GM12878 (cell line): ENCODE data around the gene CFAP74. TPM values are rescaled to one million over a fixed set of nuclear protein-coding genes. Genes with fewer than 3 reads are reported as not detected.

ENCODE experiments used
- ATAC-seq: fragments of 200-7000 bp; cut with Tn5 transposase; 3 replicates; pipeline ENCODE4 v1.9.1; 2020; ENCODE audit warnings: mild to moderate bottlenecking, moderate library complexity
- BruUV-seq: library from RNA; stranded (reverse); fragments of 400-500 nt; replicated peaks from 2 replicates; lab custom pipeline; 2021; lab: Mats Ljungman, UMichigan
- CTCF ChIA-PET: fragments of 300-600 bp; sonication (Branson Sonifier 250); formaldehyde crosslinking; extraction: SDS; loops from one replicate; lab custom pipeline; 2021; ENCODE audit warnings: inconsistent platforms; lab: Yijun Ruan, JAX
- POLR2A ChIA-PET: fragments of 350-600 bp; formaldehyde crosslinking; extraction: SDS; loops from one replicate; lab custom pipeline; 2021; ENCODE audit warnings: inconsistent platforms; lab: Charles Lee
- RAD21 ChIA-PET: fragments of 300-600 bp; sonication (Branson Sonifier 250); formaldehyde crosslinking; loops from one replicate; lab custom pipeline; 2023; ENCODE audit warnings: antibody characterized with exemption; ENCODE audit not compliant: unreplicated experiment; lab: Charles Lee
- SMC1A ChIA-PET: fragments of 300-600 bp; sonication (Branson Sonifier 250); formaldehyde crosslinking; loops from one replicate; lab custom pipeline; 2023; ENCODE audit not compliant: unreplicated experiment, uncharacterized antibody; lab: Charles Lee
- DNase-seq: peaks from one replicate; pipeline ENCODE4 v3.0.0-alpha.2; 2011; ENCODE audit warnings: low read depth, low spot score
- FAIRE-seq: peaks from 3 replicates; lab custom pipeline; 2011; peaks lifted over from hg19 to GRCh38; lab: Jason Lieb, UNC
- H2AFZ ChIP-seq: 2 replicates; pipeline ENCODE4 v1.6.0; 2011; ENCODE audit warnings: low read depth, low read length, control low read depth; ENCODE audit not compliant: control insufficient read depth
- H3K27ac ChIP-seq: 2 replicates; pipeline ENCODE4 v1.5.1; 2011; ENCODE audit warnings: control low read depth; ENCODE audit not compliant: control insufficient read depth, insufficient read depth
- H3K27me3 ChIP-seq, 2 experiments: replicated peaks in 1 of 2; 2 replicates each; pipeline versions ENCODE4 v1.6.0 to v1.6.1; 2011; ENCODE audit warnings: low read length in 1 of 2; ENCODE audit not compliant: control insufficient read depth in 2 of 2, insufficient read depth in 2 of 2
- H3K36me3 ChIP-seq, 2 experiments: 2 replicates each; pipeline ENCODE4 v1.5.1; 2011; ENCODE audit warnings: low read length in 1 of 2; ENCODE audit not compliant: control insufficient read depth in 2 of 2, insufficient read depth in 2 of 2
- H3K4me1 ChIP-seq: 2 replicates; pipeline ENCODE4 v1.6.1; 2011; ENCODE audit warnings: mild to moderate bottlenecking, low read length, moderate library complexity, mixed read lengths; ENCODE audit not compliant: control insufficient read depth, insufficient read depth
- H3K4me2 ChIP-seq: 2 replicates; pipeline ENCODE4 v1.6.0; 2011; ENCODE audit warnings: control low read depth; ENCODE audit not compliant: control insufficient read depth, insufficient read depth
- H3K4me3 ChIP-seq: fragments of 200-600 bp; sonication (generic); 2 replicates; pipeline ENCODE4 v1.5.1; 2016
- H3K79me2 ChIP-seq: 2 replicates; pipeline ENCODE4 v1.6.0; 2011; ENCODE audit warnings: low read length; ENCODE audit not compliant: control insufficient read depth, insufficient read depth
- H3K9ac ChIP-seq: 2 replicates; pipeline ENCODE4 v1.8.0; 2011; ENCODE audit warnings: low read length, control low read depth, mixed read lengths; ENCODE audit not compliant: control insufficient read depth, insufficient read depth
- H3K9me3 ChIP-seq: replicated peaks from 3 replicates; pipeline ENCODE4 v1.5.1; 2011; ENCODE audit warnings: mild to moderate bottlenecking, low read length; ENCODE audit not compliant: control insufficient read depth, insufficient read depth
- H4K20me1 ChIP-seq: 2 replicates; pipeline ENCODE4 v1.6.0; 2011; ENCODE audit not compliant: control insufficient read depth, insufficient read depth
- KAT2A ChIP-seq: conservative IDR thresholded peaks from 2 replicates; pipeline ENCODE4 v1.6.1; 2011; ENCODE audit warnings: low read depth, low read length; ENCODE audit not compliant: control insufficient read depth
- NBN ChIP-seq: fragments of 450-650 bp; IDR thresholded peaks from 2 replicates; pipeline ENCODE4 v1.6.1; 2016
- RFX5 ChIP-seq: IDR thresholded peaks from 2 replicates; pipeline ENCODE4 v1.6.1; 2011; ENCODE audit warnings: low read depth, low read length, improper control_type of control experiment
- ZZZ3 ChIP-seq: IDR thresholded peaks from 2 replicates; pipeline ENCODE4 v1.6.1; 2011; ENCODE audit warnings: low read depth; ENCODE audit not compliant: control insufficient read depth, insufficient read length
- WGBS: methylation state at CpG from one replicate; pipeline ENCODE4 v1.1.6; 2016; ENCODE audit warnings: low lambda C conversion rate; ENCODE audit not compliant: insufficient replicate concordance, insufficient coverage; ENCODE audit errors: missing lambda C conversion rate; 5-methylcytosine and 5-hydroxymethylcytosine counted together
- in situ Hi-C: fragments of 300-500 bp; cut with MboI; formaldehyde crosslinking; loops from 9 replicates; pipeline ENCODE4 v1.14.3; 2018; ENCODE audit warnings: mixed read lengths
- intact Hi-C: fragments of 100-400 bp; cut with micrococcal nuclease; formaldehyde crosslinking; loops from one replicate; pipeline ENCODE4 v1.14.2; 2022; ENCODE audit not compliant: unreplicated experiment
- polyA plus RNA-seq, 11 experiments: library from polyadenylated mRNA; depleted of rRNA in 4 of 11; unstranded in 6 of 11; stranded (reverse) in 5 of 11; fragments of >200 nt; fragmentation: Nextera tagmentation in 4 of 11; fragmentation: Illumina TruSeq in 1 of 11; extraction: Ambion mirVana in 4 of 11; extraction: Trizol in 1 of 11; gene quantifications; 1 replicate in 1 of 11; 2 replicates in 10 of 11; pipeline versions ENCODE4 v1.2.1 to v1.2.3, GENCODE V29; 2011 to 2016; ENCODE audit warnings: inconsistent platforms in 2 of 11, missing spikeins in 2 of 11, low read depth in 1 of 11
- total RNA-seq, 4 experiments: library from RNA; depleted of rRNA in 3 of 4; stranded (reverse); fragments of >200 nt in 3 of 4; fragmentation: Illumina TruSeq in 1 of 4; extraction: Trizol in 1 of 4; gene quantifications; 2 replicates each; pipeline versions ENCODE4 v1.2.1 to v1.2.3, GENCODE V29; 2013 to 2021
- TF ChIP-seq, protein P1 (sequence below): fragments of 450-650 bp; formaldehyde crosslinking; IDR thresholded peaks from 2 replicates; pipeline ENCODE4 v1.5.0; 2022; ENCODE audit warnings: mild to moderate bottlenecking, missing genetic modification characterization

CFAP74 gene
- total and polyA plus RNA-seq, 10 of the 15 experiments (the other 5 are each of a cell fraction or from before 2014, with no cell fraction given): 0.01 TPM; not detected in 9

DNA sequence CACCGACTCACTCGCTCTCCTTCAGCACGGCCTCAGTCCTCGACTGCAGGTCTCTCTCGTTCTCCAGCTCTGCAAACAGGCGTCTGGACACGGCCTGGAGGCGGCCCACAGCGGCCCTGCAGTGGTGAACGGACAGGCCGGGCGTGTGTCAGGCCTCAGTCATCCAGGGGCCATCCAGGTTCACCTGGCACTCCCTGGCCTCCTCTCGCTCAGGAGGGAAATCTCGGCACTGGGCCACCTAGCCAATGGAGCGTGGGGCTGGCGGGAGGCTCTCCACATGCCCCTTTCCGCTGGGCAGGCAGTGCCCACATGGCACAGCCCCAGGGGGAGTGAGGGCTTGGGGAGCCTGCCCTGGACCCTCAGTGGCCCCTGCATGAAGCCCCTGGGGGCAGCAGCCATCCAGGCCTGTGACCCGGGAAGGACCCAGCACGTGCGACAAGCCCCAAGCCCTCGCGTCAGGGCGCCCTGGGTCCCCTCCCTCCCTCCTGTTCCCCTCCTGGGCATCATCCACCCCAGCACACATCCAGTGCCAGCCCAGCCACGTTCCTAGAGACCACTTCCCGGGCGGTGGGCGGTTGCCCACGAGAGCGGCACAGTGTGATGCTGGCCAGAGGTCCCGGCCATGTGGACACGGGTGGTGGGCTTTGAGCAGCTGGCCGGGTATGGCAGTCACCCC is 18.1 kb downstream of the CFAP74 start (continued):
- TF ChIP-seq, protein P1, sequence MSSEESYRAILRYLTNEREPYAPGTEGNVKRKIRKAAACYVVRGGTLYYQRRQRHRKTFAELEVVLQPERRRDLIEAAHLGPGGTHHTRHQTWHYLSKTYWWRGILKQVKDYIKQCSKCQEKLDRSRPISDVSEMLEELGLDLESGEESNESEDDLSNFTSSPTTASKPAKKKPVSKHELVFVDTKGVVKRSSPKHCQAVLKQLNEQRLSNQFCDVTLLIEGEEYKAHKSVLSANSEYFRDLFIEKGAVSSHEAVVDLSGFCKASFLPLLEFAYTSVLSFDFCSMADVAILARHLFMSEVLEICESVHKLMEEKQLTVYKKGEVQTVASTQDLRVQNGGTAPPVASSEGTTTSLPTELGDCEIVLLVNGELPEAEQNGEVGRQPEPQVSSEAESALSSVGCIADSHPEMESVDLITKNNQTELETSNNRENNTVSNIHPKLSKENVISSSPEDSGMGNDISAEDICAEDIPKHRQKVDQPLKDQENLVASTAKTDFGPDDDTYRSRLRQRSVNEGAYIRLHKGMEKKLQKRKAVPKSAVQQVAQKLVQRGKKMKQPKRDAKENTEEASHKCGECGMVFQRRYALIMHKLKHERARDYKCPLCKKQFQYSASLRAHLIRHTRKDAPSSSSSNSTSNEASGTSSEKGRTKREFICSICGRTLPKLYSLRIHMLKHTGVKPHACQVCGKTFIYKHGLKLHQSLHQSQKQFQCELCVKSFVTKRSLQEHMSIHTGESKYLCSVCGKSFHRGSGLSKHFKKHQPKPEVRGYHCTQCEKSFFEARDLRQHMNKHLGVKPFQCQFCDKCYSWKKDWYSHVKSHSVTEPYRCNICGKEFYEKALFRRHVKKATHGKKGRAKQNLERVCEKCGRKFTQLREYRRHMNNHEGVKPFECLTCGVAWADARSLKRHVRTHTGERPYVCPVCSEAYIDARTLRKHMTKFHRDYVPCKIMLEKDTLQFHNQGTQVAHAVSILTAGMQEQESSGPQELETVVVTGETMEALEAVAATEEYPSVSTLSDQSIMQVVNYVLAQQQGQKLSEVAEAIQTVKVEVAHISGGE (CRISPR knock-in tag): no peak

GRCh38 chr1:1984560-1985070 is 19.0 kb downstream of the CFAP74 start:
- 31% methylated on average over 17 of the region's 17 CpGs for WGBS
- no peak for ATAC-seq

More at GRCh38 chr1:1984560-1985070, 19.0 kb downstream of the CFAP74 start:
- TF ChIP-seq KAT2A (no peak), ZZZ3 (no peak), RFX5 (no peak), NBN (no peak)
- CTCF ChIA-PET: no interaction called here
- Histone ChIP-seq H2AFZ (no peak overlapping the region), H3K4me2 (no peak overlapping the region), H3K27me3 (no peaks in the 10 kb centered on the region), H3K4me1 (no peaks in the 10 kb centered on the region), H3K9me3 (no peaks in the 10 kb centered on the region; the same call in 2 of the 3 replicates), H3K79me2 (no peaks in the 10 kb centered on the region), H3K36me3 (no peaks in the 10 kb centered on the region), H3K27ac (no peak overlapping the region), H3K4me3 (no peak overlapping the region), H4K20me1 (no peaks in the 10 kb centered on the region), H3K9ac (no peak overlapping the region)
- RAD21 ChIA-PET: no interaction called here
- BruUV-seq: no TSS peak
- FAIRE-seq (no peak), DNase-seq (no peak)
- POLR2A ChIA-PET: no interaction called here
- intact Hi-C loops: no loop called here
- SMC1A ChIA-PET: no interaction called here
- in situ Hi-C loops: no loop called here
